ENCODE results near the gene OR6K2.
"Not testable (repeated sequence)": the region's sequence is repeated elsewhere in the genome, so short reads cannot be mapped to it uniquely, and the experiment has no call there.

OR6K2 gene

GRCh38 chr1:158700552-158700951 is at the start of gene OR6K2:
Gene OR6K2, minus strand, starts transcription at chr1:158700652. Its CDS starts 0 bp downstream, at chr1:158700652.
- DNase-seq (ENCODE audit: low read depth): no peak
- no peak within 1 kb of the TSS for H3K4me3 ChIP-seq (ENCODE audit: low read depth, low read length)

GRCh38 chr1:158735848-158736247 is 35.4 kb upstream of the OR6K2 start:
- no peak for DNase-seq (ENCODE audit: low read depth)
- H3K4me3 ChIP-seq (ENCODE audit: low read depth, low read length): no peak overlapping the region

DNA sequence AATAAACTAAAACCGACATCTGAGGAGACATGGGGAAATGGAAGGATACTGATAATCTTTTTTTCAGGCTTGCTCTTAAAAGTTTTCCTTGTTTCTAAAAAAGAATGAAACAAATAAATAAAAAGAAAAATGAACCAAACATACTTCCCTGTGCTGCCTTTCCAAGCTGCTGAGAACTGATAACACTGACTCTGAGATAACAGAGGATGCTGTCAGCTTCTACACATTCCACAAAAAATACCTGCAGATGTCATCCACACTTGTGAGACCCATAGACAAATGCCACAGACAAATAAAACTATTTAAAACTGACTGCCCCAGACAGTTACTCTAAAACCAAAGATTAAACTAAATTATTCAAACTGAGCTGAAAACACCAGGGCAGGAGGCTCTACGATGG is 32.1 kb upstream of the OR6K2 start:
- no peak overlapping the region for H3K4me3 ChIP-seq (ENCODE audit: low read depth, low read length)
- no peak for DNase-seq (ENCODE audit: low read depth)

- H3K4me3 ChIP-seq (ENCODE audit: low read depth, low read length): no peak overlapping the region
- DNase-seq (ENCODE audit: low read depth): no peak
Observed at GRCh38 chr1:158731707-158732106, 31.3 kb upstream of the OR6K2 start.

GRCh38 chr1:158730453-158730852 is 30.0 kb upstream of the OR6K2 start:
- DNase-seq (ENCODE audit: low read depth): no peak
- no peak overlapping the region for H3K4me3 ChIP-seq (ENCODE audit: low read depth, low read length)

DNA sequence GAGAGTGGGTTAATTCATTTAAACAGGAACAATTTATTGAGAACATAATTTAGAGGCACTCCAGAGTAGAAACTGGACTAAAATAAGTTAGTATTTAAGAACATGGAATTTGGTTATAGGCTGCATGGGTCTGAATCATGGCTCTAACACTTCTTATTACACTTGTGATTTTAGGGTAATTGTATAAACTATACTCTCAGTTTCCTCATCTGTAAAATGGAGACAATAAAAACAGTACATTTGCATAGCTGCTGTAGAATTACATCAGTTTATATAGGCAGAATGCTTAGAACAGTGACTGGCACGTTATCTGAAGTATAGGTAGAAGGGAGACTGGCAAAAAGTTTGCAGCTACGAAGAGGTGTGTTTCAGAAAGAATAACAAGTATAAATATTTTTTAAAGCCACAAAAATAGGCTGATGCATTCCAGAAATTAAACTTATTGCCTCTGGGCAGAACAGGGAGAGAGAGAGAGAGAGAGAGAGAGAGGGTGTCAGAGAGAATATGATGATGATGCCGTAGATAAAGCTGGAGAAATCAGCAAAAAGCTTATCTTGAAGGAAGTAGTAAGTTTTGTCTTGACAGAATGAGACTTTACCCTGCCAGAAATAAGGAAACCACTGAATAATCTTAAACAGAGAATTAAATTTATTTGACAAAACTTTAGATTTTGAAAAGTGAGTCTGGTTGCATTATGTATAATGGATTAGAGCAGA is 28.2 kb upstream of the OR6K2 start:
- DNase-seq (ENCODE audit: low read depth): no peak
- no peak overlapping the region for H3K4me3 ChIP-seq (ENCODE audit: low read depth, low read length)

GRCh38 chr1:158724442-158724841 is 24.0 kb upstream of the OR6K2 start:
- no peak overlapping the region for H3K4me3 ChIP-seq (ENCODE audit: low read depth, low read length)
- DNase-seq (ENCODE audit: low read depth): no peak

DNA sequence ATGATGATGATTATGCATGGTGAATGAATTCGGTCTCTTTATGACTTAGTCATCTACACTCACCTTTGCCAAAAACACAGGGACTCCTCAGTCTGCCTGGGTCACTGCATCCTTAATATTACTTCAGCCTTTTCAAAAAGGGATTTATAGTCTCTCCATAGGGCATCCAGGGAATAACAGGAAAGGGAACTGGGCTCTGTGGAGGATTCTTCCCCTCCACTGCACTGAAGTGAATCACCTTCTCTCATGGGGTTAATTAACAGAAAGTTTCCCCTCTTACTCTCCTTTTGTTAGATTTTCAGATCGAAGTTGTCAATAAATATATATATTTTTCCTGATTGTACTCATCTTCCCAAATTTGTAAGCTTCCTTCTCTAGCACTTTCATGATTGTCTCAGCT is 20.2 kb upstream of the OR6K2 start, which contains the start of gene OR6K3:
OR6K3 (minus strand) TSS at position 101 of the 400 bp plus-strand sequence. CDS start 2,605 bp downstream, outside the sequence.
- H3K4me3 ChIP-seq (ENCODE audit: low read depth, low read length): no peak within 1 kb of the TSS
- DNase-seq (ENCODE audit: low read depth): no peak

GRCh38 chr1:158719664-158720063 is 19.2 kb upstream of the OR6K2 start:
- no peak for DNase-seq (ENCODE audit: low read depth)
- H3K4me3 ChIP-seq (ENCODE audit: low read depth, low read length): no peak overlapping the region

DNA sequence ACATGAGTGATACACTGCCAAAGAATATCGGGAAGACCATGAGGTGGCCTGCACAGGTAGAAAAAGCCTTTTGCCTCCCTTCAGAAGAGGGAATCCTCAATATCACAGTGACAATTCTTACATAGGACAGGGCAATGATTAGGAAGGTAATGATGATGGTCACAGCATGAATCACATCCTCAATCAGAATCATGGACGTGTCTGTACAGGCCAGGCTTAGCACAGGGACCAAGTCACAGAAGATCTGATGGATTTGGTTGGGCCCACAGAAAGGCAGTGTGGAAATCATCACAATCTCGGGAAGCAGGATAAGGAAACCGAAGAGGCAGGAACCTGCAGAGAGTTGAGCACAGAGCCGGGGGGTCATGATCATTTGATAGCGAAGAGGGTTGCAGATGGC is 16.9 kb upstream of the OR6K2 start:
- no peak for DNase-seq (ENCODE audit: low read depth)
- H3K4me3 ChIP-seq (ENCODE audit: low read depth, low read length): no peak overlapping the region

DNA sequence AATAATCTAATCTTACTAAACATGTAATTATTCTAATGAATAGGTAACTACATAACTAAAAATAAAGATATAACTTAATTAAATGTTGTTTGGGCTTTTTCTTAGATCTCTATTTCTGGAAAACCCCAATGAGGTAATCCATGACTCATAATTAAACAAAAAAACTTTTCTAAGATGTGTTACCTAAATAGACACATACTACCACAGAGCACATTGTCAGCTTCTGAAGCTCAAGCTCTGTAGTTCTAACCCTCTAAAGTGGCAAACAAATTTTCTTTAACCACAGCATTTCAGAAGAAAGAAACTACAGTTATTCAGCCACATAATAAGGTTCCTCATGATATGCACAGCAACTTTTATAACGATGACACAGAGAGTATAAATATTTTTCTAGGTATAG is 15.9 kb upstream of the OR6K2 start:
- DNase-seq (ENCODE audit: low read depth): no peak
- H3K4me3 ChIP-seq (ENCODE audit: low read depth, low read length): no peak overlapping the region

DNA sequence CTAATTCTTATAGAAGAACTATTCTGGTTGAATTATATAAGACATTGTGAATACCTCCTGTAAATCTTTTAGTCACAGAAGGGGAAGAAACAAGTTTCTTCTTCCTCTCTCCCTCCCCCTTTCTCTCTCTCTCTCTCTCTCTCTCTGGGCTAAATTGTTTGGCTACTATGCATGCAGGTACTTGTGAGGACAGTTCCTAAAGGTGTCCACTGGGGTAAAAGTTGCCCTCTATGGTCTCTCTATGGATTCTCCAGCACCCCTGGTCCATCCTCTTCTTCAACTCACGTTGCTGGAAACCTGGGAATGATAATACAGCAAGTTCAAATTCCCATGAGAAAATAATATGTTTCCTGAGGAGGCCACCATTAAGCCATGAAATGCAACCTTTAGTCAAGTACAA is 14.3 kb upstream of the OR6K2 start:
- H3K4me3 ChIP-seq (ENCODE audit: low read depth, low read length): no peak overlapping the region
- DNase-seq (ENCODE audit: low read depth): no peak

- no peak for DNase-seq (ENCODE audit: low read depth)
Observed at GRCh38 chr1:158711098-158711497, 10.6 kb upstream of the OR6K2 start.

DNA sequence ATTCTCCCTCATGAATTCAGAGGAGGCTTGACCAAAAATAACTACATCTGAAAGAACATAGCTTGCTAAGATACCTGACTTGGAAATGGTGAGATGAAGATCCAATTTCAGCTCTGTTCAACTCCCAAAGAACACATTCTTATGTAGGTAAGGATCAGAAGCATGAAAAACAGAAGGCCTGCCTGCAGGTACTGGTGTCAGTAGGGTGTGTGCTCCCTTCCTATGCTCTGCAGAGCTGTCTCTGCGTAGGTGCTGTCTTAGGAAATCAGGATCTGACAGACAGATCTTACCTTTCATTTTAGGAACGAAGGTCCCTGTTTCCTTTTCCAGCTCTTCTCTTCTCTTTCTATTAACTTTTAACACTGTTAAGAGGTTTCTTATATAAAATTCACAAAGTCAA is 5.6 kb upstream of the OR6K2 start:
- H3K4me3 ChIP-seq (ENCODE audit: low read depth, low read length): no peak overlapping the region
- no peak for DNase-seq (ENCODE audit: low read depth)

More at GRCh38 chr1:158711098-158711497, 10.6 kb upstream of the OR6K2 start:
- H3K4me3 ChIP-seq (ENCODE audit: low read depth, low read length): no peak overlapping the region

- H3K4me3 ChIP-seq (ENCODE audit: low read depth, low read length): no peak overlapping the region
- DNase-seq (ENCODE audit: low read depth): no peak
Observed at GRCh38 chr1:158694596-158694995, 5.9 kb downstream of the OR6K2 start.

- no peak overlapping the region for H3K4me3 ChIP-seq (ENCODE audit: low read depth, low read length)
- no peak for DNase-seq (ENCODE audit: low read depth)
Observed at GRCh38 chr1:158692356-158692755, 8.1 kb downstream of the OR6K2 start.

- H3K4me3 ChIP-seq (ENCODE audit: low read depth, low read length): no peak overlapping the region
- no peak for DNase-seq (ENCODE audit: low read depth)
Observed at GRCh38 chr1:158691907-158692306, 8.5 kb downstream of the OR6K2 start.

- DNase-seq (ENCODE audit: low read depth); H3K4me3 ChIP-seq (ENCODE audit: low read depth, low read length): not testable (repeated sequence)
Observed at GRCh38 chr1:158691149-158691548, 9.3 kb downstream of the OR6K2 start.

DNA sequence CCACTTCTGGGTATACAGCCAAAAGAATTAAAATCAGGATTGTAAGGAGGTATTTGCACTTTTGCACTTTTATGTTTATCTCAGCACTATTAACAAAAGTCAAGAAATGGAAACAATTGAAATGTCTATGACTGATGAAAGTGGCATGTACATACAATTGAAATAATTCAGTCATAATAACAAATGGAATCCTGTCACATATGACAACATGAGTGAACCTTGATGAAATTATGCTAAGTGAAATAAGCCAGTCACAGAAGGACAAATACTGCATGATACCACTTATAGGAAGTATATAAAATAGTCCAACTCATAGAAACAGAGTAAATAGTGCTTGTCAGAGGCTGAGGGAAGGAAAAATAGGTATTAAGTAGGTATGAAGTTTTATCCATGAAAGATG is 10.6 kb downstream of the OR6K2 start:
- no peak overlapping the region for H3K4me3 ChIP-seq (ENCODE audit: low read depth, low read length)
- no peak for DNase-seq (ENCODE audit: low read depth)

GRCh38 chr1:158689110-158689509 is 11.3 kb downstream of the OR6K2 start:
- DNase-seq (ENCODE audit: low read depth): no peak
- no peak overlapping the region for H3K4me3 ChIP-seq (ENCODE audit: low read depth, low read length)

DNA sequence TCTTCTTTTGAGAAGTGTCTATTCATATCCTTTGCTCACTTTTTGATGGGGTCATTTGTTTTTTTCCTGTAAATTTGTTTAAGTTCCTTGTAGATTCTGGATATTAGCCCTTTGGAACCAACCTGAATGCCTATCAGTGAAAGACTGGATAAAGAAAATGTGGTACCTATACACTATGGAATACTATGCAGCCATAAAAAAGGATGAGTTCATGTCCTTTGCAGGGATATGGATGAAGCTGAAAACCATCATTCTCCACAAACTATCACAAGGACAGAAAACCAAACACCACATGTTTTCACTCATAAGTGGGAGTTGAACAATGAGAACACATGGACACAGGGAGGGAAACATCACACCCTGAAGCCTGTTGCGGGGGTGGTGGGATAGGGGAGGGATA is 12.1 kb downstream of the OR6K2 start:
- H3K4me3 ChIP-seq (ENCODE audit: low read depth, low read length): not testable (repeated sequence)

GRCh38 chr1:158687037-158687436 is 13.4 kb downstream of the OR6K2 start:
- DNase-seq (ENCODE audit: low read depth): no peak
- no peak overlapping the region for H3K4me3 ChIP-seq (ENCODE audit: low read depth, low read length)

More for the DNA sequence above, 12.1 kb downstream of the OR6K2 start:
- DNase-seq (ENCODE audit: low read depth): not testable (repeated sequence)

Data from skeletal muscle cell (primary cell).